HL-60 (cell line): ENCODE measurements around the gene COASY.
A peak's percentile ranks its signal among the peaks of the same experiment; 100 is the strongest.
"Not testable (repeated sequence)": the region's sequence is repeated elsewhere in the genome, so short reads cannot be mapped to it uniquely, and the experiment has no call there.

Experiments used
- DNase-seq, 2 experiments: peaks; one replicate each; pipeline ENCODE4 v3.0.0-alpha.2; 2010 to 2020; ENCODE audit warnings: low read depth in 1 of 2, low spot score in 1 of 2
- H3K27ac ChIP-seq: fragments of 250-450 bp; sonication (Bioruptor Pico); replicated peaks from 2 replicates; pipeline ENCODE4 v1.5.1; 2020; ENCODE audit warnings: mild to moderate bottlenecking, moderate library complexity
- H3K27me3 ChIP-seq: fragments of 250-450 bp; sonication (Bioruptor Pico); 2 replicates; pipeline ENCODE4 v1.5.1; 2021; ENCODE audit warnings: mild to moderate bottlenecking, moderate library complexity; ENCODE audit not compliant: insufficient read depth, poor library complexity, severe bottlenecking
- H3K4me3 ChIP-seq: replicated peaks from 2 replicates; pipeline ENCODE4 v1.5.1; 2011; ENCODE audit warnings: mild to moderate bottlenecking, control low read depth, low read length; ENCODE audit not compliant: insufficient read depth
- GABPA ChIP-seq: IDR thresholded peaks from 2 replicates; pipeline ENCODE4 v1.6.1; 2012; ENCODE audit warnings: low read depth
- POLR2AphosphoS5 ChIP-seq: IDR thresholded peaks from 2 replicates; pipeline ENCODE4 v1.6.1; 2012; ENCODE audit warnings: low read depth
- REST ChIP-seq: IDR thresholded peaks from 2 replicates; pipeline ENCODE4 v1.6.1; 2012; ENCODE audit warnings: low read depth; ENCODE audit not compliant: insufficient replicate concordance
- SPI1 ChIP-seq: IDR thresholded peaks from 2 replicates; pipeline ENCODE4 v1.6.1; 2012; ENCODE audit warnings: low read depth, mild to moderate bottlenecking, borderline replicate concordance
- TF ChIP-seq, protein P1 (sequence below): IDR thresholded peaks from one replicate; pipeline ENCODE4 v1.5.1; 2011; ENCODE audit warnings: low read length, control low read depth, inconsistent platforms; ENCODE audit not compliant: insufficient read depth

COASY gene

GRCh38 chr17:42537156-42537805 is 24.7 kb upstream of the COASY start:
- DNase-seq, result no peak
- H3K27ac ChIP-seq, result peak overlapping the region; percentile 71
- TF ChIP-seq REST (no peak), POLR2AphosphoS5 (no peak), SPI1 (no peak), GABPA (no peak)
- TF ChIP-seq, protein P1, sequence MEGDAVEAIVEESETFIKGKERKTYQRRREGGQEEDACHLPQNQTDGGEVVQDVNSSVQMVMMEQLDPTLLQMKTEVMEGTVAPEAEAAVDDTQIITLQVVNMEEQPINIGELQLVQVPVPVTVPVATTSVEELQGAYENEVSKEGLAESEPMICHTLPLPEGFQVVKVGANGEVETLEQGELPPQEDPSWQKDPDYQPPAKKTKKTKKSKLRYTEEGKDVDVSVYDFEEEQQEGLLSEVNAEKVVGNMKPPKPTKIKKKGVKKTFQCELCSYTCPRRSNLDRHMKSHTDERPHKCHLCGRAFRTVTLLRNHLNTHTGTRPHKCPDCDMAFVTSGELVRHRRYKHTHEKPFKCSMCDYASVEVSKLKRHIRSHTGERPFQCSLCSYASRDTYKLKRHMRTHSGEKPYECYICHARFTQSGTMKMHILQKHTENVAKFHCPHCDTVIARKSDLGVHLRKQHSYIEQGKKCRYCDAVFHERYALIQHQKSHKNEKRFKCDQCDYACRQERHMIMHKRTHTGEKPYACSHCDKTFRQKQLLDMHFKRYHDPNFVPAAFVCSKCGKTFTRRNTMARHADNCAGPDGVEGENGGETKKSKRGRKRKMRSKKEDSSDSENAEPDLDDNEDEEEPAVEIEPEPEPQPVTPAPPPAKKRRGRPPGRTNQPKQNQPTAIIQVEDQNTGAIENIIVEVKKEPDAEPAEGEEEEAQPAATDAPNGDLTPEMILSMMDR, result no peak
- H3K4me3 ChIP-seq, result peak overlapping the region; percentile 74
- H3K27me3 ChIP-seq, result no peaks in the 10 kb centered on the region

GRCh38 chr17:42537826-42538451 is 24.0 kb upstream of the COASY start:
- no peak overlapping the region for H3K4me3 ChIP-seq

GRCh38 chr17:42538482-42538881 is 23.5 kb upstream of the COASY start:
- H3K4me3 ChIP-seq, result no peak overlapping the region
- no peak overlapping the region for H3K27ac ChIP-seq
- H3K27me3 ChIP-seq, result no peaks in the 10 kb centered on the region
- no peak for TF ChIP-seq REST
- TF ChIP-seq POLR2AphosphoS5, result no peak
- TF ChIP-seq SPI1, result no peak
- TF ChIP-seq, protein P1, result no peak
- TF ChIP-seq GABPA, result no peak
- DNase-seq, result no peak

More at GRCh38 chr17:42537826-42538451, 24.0 kb upstream of the COASY start:
- H3K27me3 ChIP-seq, result no peaks in the 10 kb centered on the region
- DNase-seq, result no peak
- H3K27ac ChIP-seq, result no peak overlapping the region
- TF ChIP-seq SPI1 (no peak), POLR2AphosphoS5 (no peak), REST (no peak), GABPA (no peak)
- TF ChIP-seq, protein P1, result no peak

GRCh38 chr17:42540558-42540957 is 21.4 kb upstream of the COASY start:
- DNase-seq, H3K27ac ChIP-seq, H3K27me3 ChIP-seq, H3K4me3 ChIP-seq: not testable (repeated sequence)
